Parathyroid adenoma (tissue), 2 donors: Measurements from ENCODE around the gene ITM2C.

Experiments
- H2AFZ ChIP-seq: fragments of 300-600 bp; sonication (generic); one replicate; pipeline ENCODE4 v1.7.0; 2017; ENCODE audit warnings: antibody characterized with exemption, mild to moderate bottlenecking
- H3K27ac ChIP-seq: fragments of 300-600 bp; sonication (generic); one replicate; pipeline ENCODE4 v1.7.0; 2017
- H3K27me3 ChIP-seq: fragments of 300-600 bp; sonication (generic); one replicate; pipeline ENCODE4 v1.7.0; 2017; ENCODE audit warnings: low read length; ENCODE audit not compliant: control insufficient read depth, insufficient read depth
- H3K36me3 ChIP-seq: fragments of 300-600 bp; sonication (generic); one replicate; pipeline ENCODE4 v1.7.0; 2017; ENCODE audit warnings: low read length; ENCODE audit not compliant: control insufficient read depth, insufficient read depth
- H3K4me1 ChIP-seq: fragments of 300-600 bp; sonication (generic); one replicate; pipeline ENCODE4 v1.7.0; 2017; ENCODE audit warnings: control low read depth
- H3K4me2 ChIP-seq: fragments of 300-600 bp; sonication (generic); one replicate; pipeline ENCODE4 v1.7.0; 2017; ENCODE audit warnings: low read length
- H3K4me3 ChIP-seq: fragments of 300-600 bp; sonication (generic); one replicate; pipeline ENCODE4 v1.7.0; 2017; ENCODE audit warnings: low read depth, low read length
- H3K79me2 ChIP-seq: fragments of 300-600 bp; sonication (generic); one replicate; pipeline ENCODE4 v1.7.0; 2017; ENCODE audit warnings: control low read depth
- H3K9ac ChIP-seq: fragments of 300-600 bp; sonication (generic); one replicate; pipeline ENCODE4 v1.7.0; 2017; ENCODE audit warnings: mild to moderate bottlenecking
- H3K9me3 ChIP-seq: fragments of 300-600 bp; sonication (generic); one replicate; pipeline ENCODE4 v1.7.0; 2017; ENCODE audit warnings: low read length; ENCODE audit not compliant: control insufficient read depth
- CTCF ChIP-seq: fragments of 300-600 bp; sonication (generic); IDR thresholded peaks from one replicate; pipeline ENCODE4 v1.7.0; 2017; ENCODE audit warnings: antibody characterized with exemption, mild to moderate bottlenecking
- donor health status: primary hyperparathyroidism.

The ITM2C gene

DNA sequence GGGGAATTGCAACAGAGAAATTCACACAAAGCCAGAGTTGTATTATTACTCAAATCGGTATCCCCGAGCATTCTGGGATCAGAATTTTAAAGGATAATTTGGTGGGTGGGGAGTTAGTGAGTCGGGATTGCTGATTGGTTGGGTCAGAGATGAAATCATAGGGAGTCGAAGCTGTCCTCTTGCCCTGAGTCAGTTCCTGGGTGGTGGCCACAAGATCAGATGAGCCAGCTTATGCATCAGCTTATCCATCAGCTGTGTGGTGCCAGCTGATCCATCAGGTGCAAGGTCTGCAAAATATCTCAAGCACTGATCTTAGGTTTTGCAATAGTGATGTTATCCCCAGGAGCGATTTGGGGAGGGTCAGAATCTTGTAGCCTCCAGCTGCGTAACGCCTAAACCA lies 34.3 kb upstream of the ITM2C start:
- Histone ChIP-seq H3K27ac (no peak overlapping the region), H3K4me3 (no peak overlapping the region), H2AFZ (no peak overlapping the region), H3K4me2 (no peak overlapping the region), H3K79me2 (no peaks in the 10 kb centered on the region), H3K9ac (no peak overlapping the region), H3K27me3 (peaks cover 3% of the 10 kb centered on the region), H3K4me1 (no peaks in the 10 kb centered on the region), H3K9me3 (no peaks in the 10 kb centered on the region), H3K36me3 (no peaks in the 10 kb centered on the region)
- no peak for TF ChIP-seq CTCF

GRCh38 chr2:230840301-230840700 lies 24.4 kb upstream of the ITM2C start:
- Histone ChIP-seq H3K4me3 (no peak overlapping the region), H3K9me3 (no peaks in the 10 kb centered on the region), H3K9ac (no peak overlapping the region), H3K27ac (no peak overlapping the region), H3K27me3 (no peaks in the 10 kb centered on the region), H3K79me2 (no peaks in the 10 kb centered on the region), H3K4me1 (no peaks in the 10 kb centered on the region), H3K4me2 (no peak overlapping the region), H3K36me3 (no peaks in the 10 kb centered on the region), H2AFZ (no peak overlapping the region)
- no peak for TF ChIP-seq CTCF

DNA sequence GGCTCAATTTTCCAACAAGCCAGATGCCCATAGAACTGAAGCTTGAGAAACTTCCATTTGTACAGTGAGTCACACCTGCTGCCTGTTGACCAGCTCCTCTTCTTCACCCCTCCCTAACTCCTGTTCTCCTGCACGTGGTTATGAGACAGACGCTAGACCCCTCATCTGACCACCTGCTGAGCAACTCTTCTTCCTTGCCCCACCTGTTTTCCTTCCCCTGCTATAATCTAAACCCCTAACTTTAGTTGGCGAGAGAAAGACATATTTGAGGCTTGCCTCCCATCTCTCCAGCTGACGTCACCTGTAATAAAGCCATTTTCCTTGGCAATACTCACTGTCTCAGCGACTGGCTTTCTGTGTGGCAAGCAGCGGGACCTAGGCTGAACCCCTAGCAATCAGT lies 22.3 kb upstream of the ITM2C start:
- Histone ChIP-seq H3K27me3 (no peaks in the 10 kb centered on the region), H3K9me3 (no peaks in the 10 kb centered on the region), H3K27ac (no peak overlapping the region), H3K9ac (no peak overlapping the region), H3K4me2 (no peak overlapping the region), H3K4me1 (no peaks in the 10 kb centered on the region), H2AFZ (no peak overlapping the region), H3K36me3 (no peaks in the 10 kb centered on the region), H3K79me2 (no peaks in the 10 kb centered on the region), H3K4me3 (no peak overlapping the region)
- TF ChIP-seq CTCF, result no peak

DNA sequence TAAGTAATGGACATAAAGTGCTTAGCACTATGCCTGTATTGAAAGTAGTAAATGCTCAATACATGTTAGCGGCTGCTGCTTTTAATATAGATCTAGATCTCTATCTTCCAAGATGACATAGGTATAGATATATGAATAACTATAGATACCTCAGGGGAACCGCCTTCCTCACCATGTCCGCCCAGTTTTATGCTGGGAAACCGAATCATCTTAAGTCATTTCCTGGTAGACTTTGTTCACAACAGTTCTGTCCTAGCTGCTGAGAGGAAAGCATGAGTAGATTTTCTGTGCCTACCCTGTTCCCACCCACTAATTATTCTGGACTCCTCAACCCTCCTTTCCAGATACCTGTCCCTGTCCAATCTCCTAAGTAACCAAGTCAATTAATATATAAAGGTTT lies 21.6 kb upstream of the ITM2C start:
- Histone ChIP-seq H2AFZ (no peak overlapping the region), H3K4me3 (no peak overlapping the region), H3K27ac (no peak overlapping the region), H3K79me2 (no peaks in the 10 kb centered on the region), H3K36me3 (no peaks in the 10 kb centered on the region), H3K4me1 (no peaks in the 10 kb centered on the region), H3K27me3 (no peaks in the 10 kb centered on the region), H3K4me2 (no peak overlapping the region), H3K9ac (no peak overlapping the region), H3K9me3 (no peaks in the 10 kb centered on the region)
- no peak for TF ChIP-seq CTCF

- H3K4me2 ChIP-seq, result no peak overlapping the region
Observed at GRCh38 chr2:230846360-230846759, 18.4 kb upstream of the ITM2C start.

More at GRCh38 chr2:230846360-230846759, 18.4 kb upstream of the ITM2C start:
- H3K27me3 ChIP-seq, result no peaks in the 10 kb centered on the region
- H3K36me3 ChIP-seq, result no peaks in the 10 kb centered on the region
- H3K4me1 ChIP-seq, result no peaks in the 10 kb centered on the region
- H3K79me2 ChIP-seq, result no peaks in the 10 kb centered on the region
- no peak overlapping the region for H3K27ac ChIP-seq
- H2AFZ ChIP-seq, result no peak overlapping the region
- TF ChIP-seq CTCF, result no peak
- no peak overlapping the region for H3K9ac ChIP-seq
- H3K9me3 ChIP-seq, result no peaks in the 10 kb centered on the region
- H3K4me3 ChIP-seq, result no peak overlapping the region
